ENCODE results near the gene TWNK.
A peak's percentile ranks its signal among the peaks of the same experiment; 100 is the strongest.
"Not testable (repeated sequence)": the region's sequence is repeated elsewhere in the genome, so short reads cannot be mapped to it uniquely, and the experiment has no call there.

Gene TWNK

GRCh38 chr10:100972115-100972903 is 15.0 kb upstream of the TWNK start:
- no peak overlapping the region for H3K4me3 ChIP-seq (ENCODE audit: low read depth, low read length)
- DNase-seq (ENCODE audit: low read depth) = no peak

- DNase-seq (ENCODE audit: low read depth) = no peak
- H3K4me3 ChIP-seq (ENCODE audit: low read depth, low read length) = no peak overlapping the region
These were observed 14.3 kb upstream of the TWNK start for GRCh38 chr10:100972904-100973535.

- H3K4me3 ChIP-seq (ENCODE audit: low read depth, low read length); DNase-seq (ENCODE audit: low read depth): not testable (repeated sequence)
These were observed 11.9 kb upstream of the TWNK start for GRCh38 chr10:100975397-100975796.

GRCh38 chr10:100976906-100977305 is 10.4 kb upstream of the TWNK start:
- no peak for DNase-seq (ENCODE audit: low read depth)
- H3K4me3 ChIP-seq (ENCODE audit: low read depth, low read length) = no peak overlapping the region

- DNase-seq (ENCODE audit: low read depth) = no peak
These were observed 9.9 kb upstream of the TWNK start for GRCh38 chr10:100977436-100977835.

GRCh38 chr10:100978121-100978900 is 9.0 kb upstream of the TWNK start:
- no peak overlapping the region for H3K4me3 ChIP-seq (ENCODE audit: low read depth, low read length)
- no peak for DNase-seq (ENCODE audit: low read depth)

More at GRCh38 chr10:100977436-100977835, 9.9 kb upstream of the TWNK start:
- no peak overlapping the region for H3K4me3 ChIP-seq (ENCODE audit: low read depth, low read length)

- no peak overlapping the region for H3K4me3 ChIP-seq (ENCODE audit: low read depth, low read length)
- DNase-seq (ENCODE audit: low read depth) = no peak
These were observed 8.5 kb upstream of the TWNK start for GRCh38 chr10:100978901-100979195.

GRCh38 chr10:100979791-100980272 is 7.5 kb upstream of the TWNK start:
- H3K4me3 ChIP-seq (ENCODE audit: low read depth, low read length) = no peak overlapping the region
- no peak for DNase-seq (ENCODE audit: low read depth)

- DNase-seq (ENCODE audit: low read depth) = no peak
- H3K4me3 ChIP-seq (ENCODE audit: low read depth, low read length) = no peak overlapping the region
These were observed 7.0 kb upstream of the TWNK start for GRCh38 chr10:100980311-100980710.

GRCh38 chr10:100980711-100981110 is 6.6 kb upstream of the TWNK start:
- H3K4me3 ChIP-seq (ENCODE audit: low read depth, low read length) = no peak overlapping the region
- no peak for DNase-seq (ENCODE audit: low read depth)

GRCh38 chr10:100981178-100981772 is 6.1 kb upstream of the TWNK start:
- H3K4me3 ChIP-seq (ENCODE audit: low read depth, low read length) = no peak overlapping the region
- no peak for DNase-seq (ENCODE audit: low read depth)

- no peak overlapping the region for H3K4me3 ChIP-seq (ENCODE audit: low read depth, low read length)
- no peak for DNase-seq (ENCODE audit: low read depth)
These were observed 4.2 kb upstream of the TWNK start for GRCh38 chr10:100982916-100983830.

- no peak overlapping the region for H3K4me3 ChIP-seq (ENCODE audit: low read depth, low read length)
- DNase-seq (ENCODE audit: low read depth) = no peak
These were observed 3.3 kb upstream of the TWNK start for GRCh38 chr10:100983868-100984671.

GRCh38 chr10:100984672-100985177 is 2.6 kb upstream of the TWNK start:
- no peak overlapping the region for H3K4me3 ChIP-seq (ENCODE audit: low read depth, low read length)
- no peak for DNase-seq (ENCODE audit: low read depth)

GRCh38 chr10:100985336-100985735 is 2.0 kb upstream of the TWNK start:
- no peak for DNase-seq (ENCODE audit: low read depth)
- no peak overlapping the region for H3K4me3 ChIP-seq (ENCODE audit: low read depth, low read length)

- peak overlapping the region; percentile 95 for H3K4me3 ChIP-seq (ENCODE audit: low read depth, low read length)
- no peak for DNase-seq (ENCODE audit: low read depth)
These were observed 756 bp upstream of the TWNK start for GRCh38 chr10:100986623-100986951.

GRCh38 chr10:100987685-100988049 is 324 bp downstream of the TWNK start:
- DNase-seq (ENCODE audit: low read depth) = no peak
- peak overlapping the region; percentile 95 for H3K4me3 ChIP-seq (ENCODE audit: low read depth, low read length)

GRCh38 chr10:100988166-100988565 is 823 bp downstream of the TWNK start:
- no peak for DNase-seq (ENCODE audit: low read depth)
- peak overlapping the region; percentile 95 for H3K4me3 ChIP-seq (ENCODE audit: low read depth, low read length)
